MM.1S (cell line): ENCODE data around the gene SUGT1.

Experiments
- DNase-seq: peaks from one replicate; pipeline ENCODE4 v3.0.0-alpha.2; 2015
- H2AFZ ChIP-seq: fragments of 300-600 bp; sonication (generic); 2 replicates; pipeline ENCODE4 v1.6.0; 2016; ENCODE audit warnings: antibody characterized with exemption, low read length
- H3F3A ChIP-seq: fragments of 300-600 bp; sonication (generic); 2 replicates; pipeline ENCODE4 v1.6.1; 2016; ENCODE audit warnings: mild to moderate bottlenecking, antibody characterized with exemption, low read length, moderate library complexity, mixed read lengths; ENCODE audit not compliant: insufficient read depth
- H3K27ac ChIP-seq: fragments of 300-600 bp; sonication (generic); 2 replicates; pipeline ENCODE4 v1.5.1; 2016; ENCODE audit warnings: mild to moderate bottlenecking, low read length
- H3K27me3 ChIP-seq: fragments of 300-600 bp; sonication (generic); replicated peaks from 2 replicates; pipeline ENCODE4 v1.6.0; 2016; ENCODE audit warnings: low read length; ENCODE audit not compliant: insufficient read depth
- H3K36me3 ChIP-seq: fragments of 300-600 bp; sonication (generic); replicated peaks from 2 replicates; pipeline ENCODE4 v1.6.1; 2016; ENCODE audit warnings: mild to moderate bottlenecking, low read length, mixed read lengths; ENCODE audit not compliant: insufficient read depth
- H3K4me1 ChIP-seq: fragments of 300-600 bp; sonication (generic); 2 replicates; pipeline ENCODE4 v1.6.1; 2016; ENCODE audit warnings: low read length, mixed read lengths
- H3K4me2 ChIP-seq: fragments of 300-600 bp; sonication (generic); 2 replicates; pipeline ENCODE4 v1.6.0; 2016; ENCODE audit warnings: low read depth, low read length
- H3K4me3 ChIP-seq: fragments of 300-600 bp; sonication (generic); 2 replicates; pipeline ENCODE4 v1.5.1; 2016; ENCODE audit warnings: low read length, mixed read lengths
- H3K79me2 ChIP-seq: fragments of 300-600 bp; sonication (generic); 2 replicates; pipeline ENCODE4 v1.6.1; 2016; ENCODE audit warnings: mixed run types, low read length, mixed read lengths
- H3K9ac ChIP-seq: fragments of 300-600 bp; sonication (generic); 2 replicates; pipeline ENCODE4 v1.6.1; 2016; ENCODE audit warnings: low read length, mixed read lengths
- H3K9me2 ChIP-seq: fragments of 300-600 bp; sonication (generic); replicated peaks from 2 replicates; pipeline ENCODE4 v1.6.1; 2016; ENCODE audit warnings: mild to moderate bottlenecking, low read length, mixed read lengths; ENCODE audit not compliant: insufficient read depth
- H3K9me3 ChIP-seq: fragments of 300-600 bp; sonication (generic); replicated peaks from 2 replicates; pipeline ENCODE4 v1.6.1; 2016; ENCODE audit warnings: mild to moderate bottlenecking, low read length, mixed read lengths; ENCODE audit not compliant: insufficient read depth
- H4K20me1 ChIP-seq: fragments of 300-600 bp; sonication (generic); 2 replicates; pipeline ENCODE4 v1.6.1; 2016; ENCODE audit warnings: mild to moderate bottlenecking, low read length, moderate library complexity, mixed read lengths; ENCODE audit not compliant: insufficient read depth
- EZH2 ChIP-seq: fragments of 300-600 bp; sonication (generic); optimal IDR thresholded peaks from 2 replicates; pipeline ENCODE3; 2017; ENCODE audit warnings: low read depth, mild to moderate bottlenecking, antibody characterized with exemption, low read length, mixed read lengths
- EZH2phosphoT487 ChIP-seq: fragments of 300-600 bp; sonication (generic); IDR thresholded peaks from 2 replicates; pipeline ENCODE4 v1.6.1; 2018; ENCODE audit warnings: antibody characterized with exemption, low read length
- TF ChIP-seq, protein P1 (sequence below): fragments of 300-600 bp; sonication (generic); IDR thresholded peaks from 2 replicates; pipeline ENCODE4 v1.5.1; 2016; ENCODE audit warnings: antibody characterized with exemption, low read length, mixed read lengths

SUGT1 gene

DNA sequence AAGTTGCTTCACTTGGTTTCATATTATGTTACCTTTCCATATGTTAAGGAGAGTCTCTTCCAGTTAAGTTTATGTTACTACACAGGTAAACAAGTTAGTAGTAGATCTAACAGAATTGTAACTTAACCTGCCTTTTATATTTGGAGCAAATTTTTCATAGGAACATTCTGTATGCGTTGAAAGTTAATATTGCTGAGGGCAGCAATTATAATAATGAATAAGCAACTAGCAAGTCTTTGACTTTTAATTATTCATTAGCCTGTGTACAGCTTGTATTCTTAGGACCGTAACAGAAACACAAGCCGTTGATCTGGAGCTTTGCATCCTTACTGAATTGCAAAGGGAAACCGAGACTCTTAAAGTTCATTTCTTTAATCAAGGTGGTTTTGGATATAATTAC is 11.6 kb downstream of the SUGT1 start:
- no peak for TF ChIP-seq EZH2
- TF ChIP-seq, protein P1, sequence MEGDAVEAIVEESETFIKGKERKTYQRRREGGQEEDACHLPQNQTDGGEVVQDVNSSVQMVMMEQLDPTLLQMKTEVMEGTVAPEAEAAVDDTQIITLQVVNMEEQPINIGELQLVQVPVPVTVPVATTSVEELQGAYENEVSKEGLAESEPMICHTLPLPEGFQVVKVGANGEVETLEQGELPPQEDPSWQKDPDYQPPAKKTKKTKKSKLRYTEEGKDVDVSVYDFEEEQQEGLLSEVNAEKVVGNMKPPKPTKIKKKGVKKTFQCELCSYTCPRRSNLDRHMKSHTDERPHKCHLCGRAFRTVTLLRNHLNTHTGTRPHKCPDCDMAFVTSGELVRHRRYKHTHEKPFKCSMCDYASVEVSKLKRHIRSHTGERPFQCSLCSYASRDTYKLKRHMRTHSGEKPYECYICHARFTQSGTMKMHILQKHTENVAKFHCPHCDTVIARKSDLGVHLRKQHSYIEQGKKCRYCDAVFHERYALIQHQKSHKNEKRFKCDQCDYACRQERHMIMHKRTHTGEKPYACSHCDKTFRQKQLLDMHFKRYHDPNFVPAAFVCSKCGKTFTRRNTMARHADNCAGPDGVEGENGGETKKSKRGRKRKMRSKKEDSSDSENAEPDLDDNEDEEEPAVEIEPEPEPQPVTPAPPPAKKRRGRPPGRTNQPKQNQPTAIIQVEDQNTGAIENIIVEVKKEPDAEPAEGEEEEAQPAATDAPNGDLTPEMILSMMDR, result no peak
- no peak for TF ChIP-seq EZH2phosphoT487

DNA sequence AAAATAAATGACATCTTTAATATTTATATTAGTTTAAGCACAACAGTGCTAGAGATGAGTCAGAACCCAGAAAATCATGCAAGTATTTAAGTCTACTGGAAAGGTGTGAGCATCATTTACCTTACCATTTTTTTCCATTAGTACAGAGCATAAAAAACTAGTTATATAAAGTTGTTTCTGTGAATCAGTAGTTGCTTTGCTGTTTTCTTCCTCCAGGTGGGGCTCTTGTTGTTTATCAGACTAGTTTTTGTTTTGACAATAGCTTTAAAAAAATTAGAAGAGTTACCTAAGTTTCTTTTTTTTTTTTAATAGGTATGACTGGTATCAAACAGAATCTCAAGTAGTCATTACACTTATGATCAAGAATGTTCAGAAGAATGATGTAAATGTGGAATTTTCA is 12.7 kb downstream of the SUGT1 start:
- peak; percentile 26 for DNase-seq
- no peak overlapping the region for H2AFZ ChIP-seq
- no peaks in the 10 kb centered on the region for H3K9me3 ChIP-seq
- no peaks in the 10 kb centered on the region for H3K36me3 ChIP-seq
- no peaks in the 10 kb centered on the region for H3K9me2 ChIP-seq
- no peaks in the 10 kb centered on the region for H3F3A ChIP-seq
- H4K20me1 ChIP-seq, result no peaks in the 10 kb centered on the region
- no peak overlapping the region for H3K4me2 ChIP-seq
- H3K4me3 ChIP-seq, result no peak overlapping the region
- TF ChIP-seq EZH2, result no peak
- TF ChIP-seq EZH2phosphoT487, result no peak
- TF ChIP-seq, protein P1, result peak; percentile 35
- H3K27me3 ChIP-seq, result no peaks in the 10 kb centered on the region
- no peaks in the 10 kb centered on the region for H3K4me1 ChIP-seq
- H3K27ac ChIP-seq, result no peak overlapping the region
- no peak overlapping the region for H3K9ac ChIP-seq
- H3K79me2 ChIP-seq, result no peaks in the 10 kb centered on the region

More for the DNA sequence above, 11.6 kb downstream of the SUGT1 start:
- no peaks in the 10 kb centered on the region for H3K27me3 ChIP-seq
- no peak overlapping the region for H3K27ac ChIP-seq
- H3K36me3 ChIP-seq, result no peaks in the 10 kb centered on the region
- no peaks in the 10 kb centered on the region for H3F3A ChIP-seq
- H3K9me2 ChIP-seq, result no peaks in the 10 kb centered on the region
- H3K79me2 ChIP-seq, result no peaks in the 10 kb centered on the region
- no peaks in the 10 kb centered on the region for H3K4me1 ChIP-seq
- H3K4me3 ChIP-seq, result no peak overlapping the region
- H3K9ac ChIP-seq, result no peak overlapping the region
- no peak for DNase-seq
- no peaks in the 10 kb centered on the region for H4K20me1 ChIP-seq
- H2AFZ ChIP-seq, result no peak overlapping the region
- H3K4me2 ChIP-seq, result no peak overlapping the region
- H3K9me3 ChIP-seq, result no peaks in the 10 kb centered on the region

DNA sequence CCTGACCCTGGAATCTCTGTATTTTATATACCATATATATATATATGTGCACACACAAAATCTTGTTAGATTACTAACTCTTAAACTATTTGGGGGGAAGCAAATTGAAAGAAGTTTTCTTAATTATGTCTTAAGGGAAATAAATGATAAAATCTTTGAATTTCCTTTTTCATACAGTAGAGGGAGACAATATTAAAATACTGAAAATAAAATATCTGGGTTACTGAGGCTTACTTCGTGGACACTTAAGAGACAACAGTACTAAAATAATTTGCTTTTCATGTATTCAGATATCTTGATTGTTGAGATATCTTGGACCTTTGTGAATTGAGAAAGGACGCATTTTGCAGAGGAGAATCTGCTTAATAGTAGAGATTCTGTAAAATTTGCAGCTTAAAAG is 17.0 kb downstream of the SUGT1 start:
- H4K20me1 ChIP-seq, result no peaks in the 10 kb centered on the region
- H3K9me3 ChIP-seq, result no peaks in the 10 kb centered on the region
- no peaks in the 10 kb centered on the region for H3K4me1 ChIP-seq
- H3K27ac ChIP-seq, result no peak overlapping the region
- no peak overlapping the region for H2AFZ ChIP-seq
- H3K9me2 ChIP-seq, result no peaks in the 10 kb centered on the region
- H3K79me2 ChIP-seq, result no peaks in the 10 kb centered on the region
- TF ChIP-seq, protein P1, result no peak
- no peak for TF ChIP-seq EZH2
- no peak for TF ChIP-seq EZH2phosphoT487
- H3K4me2 ChIP-seq, result no peak overlapping the region
- H3F3A ChIP-seq, result no peaks in the 10 kb centered on the region
- no peaks in the 10 kb centered on the region for H3K36me3 ChIP-seq
- DNase-seq, result no peak
- no peak overlapping the region for H3K4me3 ChIP-seq
- H3K27me3 ChIP-seq, result no peaks in the 10 kb centered on the region
- no peak overlapping the region for H3K9ac ChIP-seq
